Measurements from ENCODE around the gene FLVCR2. TPM values are rescaled to one million over a fixed set of nuclear protein-coding genes. Genes with fewer than 3 reads are reported as not detected.

FLVCR2 gene
- total and polyA plus RNA-seq, 2 donors (not counting 1 experiment from before 2014, with no cell fraction given) = 0.31 to 1.6 TPM

DNA sequence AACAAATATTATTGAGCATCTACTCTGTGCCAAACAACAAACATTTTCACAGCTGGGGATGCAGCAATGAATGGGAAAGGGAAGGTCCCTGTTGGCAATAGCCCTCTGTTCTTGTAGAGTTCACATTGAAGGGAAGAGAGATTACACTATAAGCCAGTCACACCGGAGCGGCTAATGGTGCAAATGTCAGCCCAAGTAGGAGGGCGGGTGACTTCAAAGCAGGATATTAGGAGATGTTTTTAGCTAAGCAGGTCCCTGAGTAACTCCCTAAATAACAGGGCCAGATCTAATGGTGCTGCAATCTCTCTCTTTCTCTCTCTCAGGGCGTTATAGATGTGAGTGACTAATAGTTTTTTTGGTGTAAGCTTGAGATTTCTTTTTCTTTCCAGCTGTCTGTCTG is 30.7 kb downstream of the FLVCR2 start:
- H3K4me1 ChIP-seq (ENCODE audit: control insufficient read depth in 2 of 2, insufficient read depth in 2 of 2, low read length in 2 of 2) = no peaks in the 10 kb centered on the region
- no peak overlapping the region for H3K4me3 ChIP-seq (ENCODE audit: control extremely low read depth in 1 of 5, extremely low read depth in 1 of 5, insufficient read depth in 1 of 5, low read depth in 2 of 5, low read length in 4 of 5)
- H2AFZ ChIP-seq (ENCODE audit: insufficient read depth, low read depth, low read length, poor library complexity, severe bottlenecking) = no peak overlapping the region
- H3K79me2 ChIP-seq (ENCODE audit: control insufficient read depth, insufficient read depth, low read length) = no peaks in the 10 kb centered on the region
- Mint-ChIP-seq H3K4me1 (peaks cover under 1% of the 10 kb centered on the region), H3K4me3 (no peak overlapping the region), H3K27me3 (peaks cover 6% of the 10 kb centered on the region), H3K9me3 (ENCODE audit: insufficient read depth) (no peaks in the 10 kb centered on the region), H3K27ac (no peak overlapping the region)
- intact Hi-C loops (cut with micrococcal nuclease) = no loop called here
- ChIA-PET CTCF (no interaction called here), POLR2A (no interaction called here)
- peaks cover 2 to 10% (median 9%) of the 10 kb centered on the region in 3 donors for H3K9me3 ChIP-seq (ENCODE audit: control extremely low read depth in 1 of 3, control insufficient read depth in 2 of 3, insufficient read depth in 1 of 3, low read length in 2 of 3)
- H3K9ac ChIP-seq (ENCODE audit: low read length) = no peak overlapping the region
- no CpG with 5 or more reads among the region's 4 CpGs for WGBS (ENCODE audit: insufficient coverage)
- H4K20me1 ChIP-seq (ENCODE audit: control insufficient read depth, insufficient read depth, low read length, poor library complexity, severe bottlenecking) = no peaks in the 10 kb centered on the region
- ATAC-seq (ENCODE audit: low read depth) = no peak
- no peak for DNase-seq
- no peaks in the 10 kb centered on the region for H3K36me3 ChIP-seq (replicated peaks in 1 of 2; ENCODE audit: control extremely low read depth in 1 of 2, control insufficient read depth in 1 of 2, extremely low read depth in 1 of 2, insufficient read depth in 2 of 2, low read length in 1 of 2)
- H3K27ac ChIP-seq (ENCODE audit: low read length in 2 of 2) = no peak overlapping the region
- peaks cover 0 to 13% (median 0%) of the 10 kb centered on the region in 4 experiments for H3K27me3 ChIP-seq (replicated peaks in 1 of 4; ENCODE audit: control extremely low read depth in 1 of 4, control insufficient read depth in 3 of 4, insufficient read depth in 4 of 4, low read length in 3 of 4)
- TF ChIP-seq, protein P1, sequence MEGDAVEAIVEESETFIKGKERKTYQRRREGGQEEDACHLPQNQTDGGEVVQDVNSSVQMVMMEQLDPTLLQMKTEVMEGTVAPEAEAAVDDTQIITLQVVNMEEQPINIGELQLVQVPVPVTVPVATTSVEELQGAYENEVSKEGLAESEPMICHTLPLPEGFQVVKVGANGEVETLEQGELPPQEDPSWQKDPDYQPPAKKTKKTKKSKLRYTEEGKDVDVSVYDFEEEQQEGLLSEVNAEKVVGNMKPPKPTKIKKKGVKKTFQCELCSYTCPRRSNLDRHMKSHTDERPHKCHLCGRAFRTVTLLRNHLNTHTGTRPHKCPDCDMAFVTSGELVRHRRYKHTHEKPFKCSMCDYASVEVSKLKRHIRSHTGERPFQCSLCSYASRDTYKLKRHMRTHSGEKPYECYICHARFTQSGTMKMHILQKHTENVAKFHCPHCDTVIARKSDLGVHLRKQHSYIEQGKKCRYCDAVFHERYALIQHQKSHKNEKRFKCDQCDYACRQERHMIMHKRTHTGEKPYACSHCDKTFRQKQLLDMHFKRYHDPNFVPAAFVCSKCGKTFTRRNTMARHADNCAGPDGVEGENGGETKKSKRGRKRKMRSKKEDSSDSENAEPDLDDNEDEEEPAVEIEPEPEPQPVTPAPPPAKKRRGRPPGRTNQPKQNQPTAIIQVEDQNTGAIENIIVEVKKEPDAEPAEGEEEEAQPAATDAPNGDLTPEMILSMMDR (IDR thresholded peaks at IDR 0.05) = no peak
- no peak overlapping the region for H3K4me2 ChIP-seq (replicated peaks; ENCODE audit: low read depth, low read length, poor library complexity, severe bottlenecking)

DNA sequence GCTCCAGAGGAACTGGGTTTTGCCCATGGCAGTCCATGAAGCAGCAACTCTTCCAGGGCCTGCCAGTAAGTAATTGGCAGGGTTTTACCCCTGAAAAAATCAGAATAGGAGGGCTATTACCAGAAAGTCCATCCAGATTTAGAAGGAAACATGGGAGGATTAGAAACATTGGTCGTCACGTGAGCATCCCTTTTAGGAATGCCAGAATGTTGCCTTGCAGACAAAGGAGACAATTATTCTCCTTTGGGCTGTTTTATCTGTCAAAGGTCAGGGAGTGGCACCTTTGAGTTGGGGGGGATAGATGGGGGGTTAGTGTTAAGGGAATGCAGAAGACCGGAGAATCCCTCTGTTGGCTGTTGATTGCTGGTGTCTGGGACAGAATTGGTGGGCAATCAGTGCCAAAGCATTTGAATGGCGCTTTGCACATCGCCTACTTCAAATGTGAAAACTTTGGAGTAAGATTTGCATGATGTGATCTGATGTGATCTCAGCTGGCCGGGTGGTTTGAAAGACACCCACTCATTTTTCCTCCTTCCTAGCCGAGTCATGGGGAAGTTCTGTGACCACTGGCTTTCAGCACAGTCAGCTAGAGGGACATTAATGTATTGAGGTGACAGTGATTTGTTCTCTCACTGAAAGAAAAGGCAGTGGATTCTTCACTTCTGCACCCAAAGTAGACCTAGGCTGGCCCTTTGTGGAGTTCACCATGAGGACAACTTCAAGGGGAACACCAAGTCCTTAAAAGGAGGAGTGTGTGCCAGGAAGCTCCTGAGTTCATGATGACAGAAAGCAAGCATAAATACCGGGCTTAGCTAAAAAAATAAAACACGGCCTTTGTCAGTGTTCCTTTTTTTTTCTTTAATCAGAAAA is 31.4 kb downstream of the FLVCR2 start:
- TF ChIP-seq EZH2 (IDR thresholded peaks at IDR 0.05; ENCODE audit: borderline replicate concordance, insufficient read depth, low read depth, low read length, poor library complexity, severe bottlenecking) = no peak
- TF ChIP-seq, protein P1 (IDR thresholded peaks at IDR 0.05) = no peak
- Histone ChIP-seq H3K4me2 (replicated peaks; ENCODE audit: low read depth, low read length, poor library complexity, severe bottlenecking) (no peak overlapping the region), H3K27me3 (replicated peaks in 1 of 4; ENCODE audit: control extremely low read depth in 1 of 4, control insufficient read depth in 3 of 4, insufficient read depth in 4 of 4, low read length in 3 of 4) (peaks cover 0 to 13% (median 0%) of the 10 kb centered on the region in 4 experiments), H4K20me1 (ENCODE audit: control insufficient read depth, insufficient read depth, low read length, poor library complexity, severe bottlenecking) (no peaks in the 10 kb centered on the region), H3K4me3 (ENCODE audit: control extremely low read depth in 1 of 5, extremely low read depth in 1 of 5, insufficient read depth in 1 of 5, low read depth in 2 of 5, low read length in 4 of 5) (no peak overlapping the region), H3K9me3 (ENCODE audit: control extremely low read depth in 1 of 3, control insufficient read depth in 2 of 3, insufficient read depth in 1 of 3, low read length in 2 of 3) (peaks cover 2 to 11% (median 10%) of the 10 kb centered on the region in 3 donors), H3K27ac (ENCODE audit: low read length in 2 of 2) (no peak overlapping the region), H3K4me1 (ENCODE audit: control insufficient read depth in 2 of 2, insufficient read depth in 2 of 2, low read length in 2 of 2) (peaks cover under 1 to 2% of the 10 kb centered on the region in 2 donors), H2AFZ (ENCODE audit: insufficient read depth, low read depth, low read length, poor library complexity, severe bottlenecking) (no peak overlapping the region), H3K9ac (ENCODE audit: low read length) (no peak overlapping the region), H3K79me2 (ENCODE audit: control insufficient read depth, insufficient read depth, low read length) (no peaks in the 10 kb centered on the region), H3K36me3 (replicated peaks in 1 of 2; ENCODE audit: control extremely low read depth in 1 of 2, control insufficient read depth in 1 of 2, extremely low read depth in 1 of 2, insufficient read depth in 2 of 2, low read length in 1 of 2) (no peaks in the 10 kb centered on the region)
- WGBS (ENCODE audit: insufficient coverage) = 94% methylated on average over 5 of the region's 9 CpGs
- intact Hi-C loops (cut with micrococcal nuclease) = no loop called here
- ChIA-PET CTCF (no interaction called here), POLR2A (no interaction called here)
- Mint-ChIP-seq H3K9me3 (ENCODE audit: insufficient read depth) (peaks cover 5% of the 10 kb centered on the region), H3K27ac (no peak overlapping the region), H3K4me1 (peaks cover 7% of the 10 kb centered on the region), H3K27me3 (peaks cover 6% of the 10 kb centered on the region), H3K4me3 (no peak overlapping the region)
- DNase-seq (no peak), ATAC-seq (ENCODE audit: low read depth) (no peak)
